SK-N-SH (cell line): ENCODE measurements around the gene BICC1. TPM values are rescaled to one million over a fixed set of nuclear protein-coding genes. Genes with fewer than 3 reads are reported as not detected.
A peak's percentile ranks its signal among the peaks of the same experiment; 100 is the strongest.

Experiments used
- CTCF ChIA-PET: fragments of 300-600, 350-600 bp; formaldehyde crosslinking; extraction: SDS; loops from one replicate; lab custom pipeline; 2021; lab: Yijun Ruan, JAX
- POLR2A ChIA-PET: fragments of 350-600 bp; sonication (Branson Sonifier 250); formaldehyde crosslinking; extraction: SDS; loops from one replicate; lab custom pipeline; 2020; ENCODE audit warnings: antibody characterized with exemption, inconsistent platforms; lab: Yijun Ruan, JAX
- DNase-seq: peaks from one replicate; pipeline ENCODE4 v3.0.0; 2012
- H2AFZ ChIP-seq: fragments of 200-600 bp; sonication (generic); 2 replicates; pipeline ENCODE4 v1.8.1; 2016; ENCODE audit warnings: antibody characterized with exemption, mild to moderate bottlenecking, low read depth
- H3F3A ChIP-seq: fragments of 200-600 bp; sonication (generic); replicated peaks from 2 replicates; pipeline ENCODE3; 2016; ENCODE audit warnings: antibody characterized with exemption, mild to moderate bottlenecking; ENCODE audit not compliant: insufficient read depth
- H3K27ac ChIP-seq, 2 experiments: fragments of 200-500 bp in 1 of 2; fragments of 200-600 bp in 1 of 2; sonication (Bioruptor generic) in 1 of 2; sonication (generic), shearing (Covaris generic) in 1 of 2; 2 replicates each; pipeline versions ENCODE4 v1.5.1 to v1.6.1; 2014 to 2016; ENCODE audit warnings: low read depth in 2 of 2, inconsistent platforms in 1 of 2, low read length in 1 of 2, mild to moderate bottlenecking in 1 of 2, mixed read lengths in 1 of 2
- H3K27me3 ChIP-seq: fragments of 200-600 bp; sonication (generic), shearing (Covaris generic); 2 replicates; pipeline ENCODE4 v1.6.1; 2016; ENCODE audit warnings: mixed run types; ENCODE audit not compliant: insufficient read depth
- H3K36me3 ChIP-seq, 2 experiments: fragments of 200-500 bp in 1 of 2; fragments of 200-600 bp in 1 of 2; sonication (Bioruptor generic) in 1 of 2; sonication (generic) in 1 of 2; replicated peaks in 1 of 2; 2 replicates each; pipeline versions ENCODE3 to v1.5.1; 2014 to 2016; ENCODE audit warnings: low read length in 1 of 2, mild to moderate bottlenecking in 1 of 2; ENCODE audit not compliant: insufficient read depth in 2 of 2, control insufficient read depth in 1 of 2
- H3K4me1 ChIP-seq, 2 experiments: fragments of 200-500 bp in 1 of 2; fragments of 200-600 bp in 1 of 2; sonication (Bioruptor generic) in 1 of 2; sonication (generic), shearing (Covaris generic) in 1 of 2; 2 replicates each; pipeline versions ENCODE4 v1.5.1 to v1.6.1; 2014 to 2016; ENCODE audit warnings: low read depth in 1 of 2, low read length in 1 of 2, mixed run types in 1 of 2; ENCODE audit not compliant: insufficient read depth in 2 of 2, control insufficient read depth in 1 of 2
- H3K4me2 ChIP-seq: fragments of 200-600 bp; sonication (generic), shearing (Covaris generic); 2 replicates; pipeline ENCODE4 v1.6.1; 2017; ENCODE audit warnings: mixed run types
- H3K4me3 ChIP-seq, 2 experiments: fragments of 200-500 bp in 1 of 2; fragments of 200-600 bp in 1 of 2; sonication (Bioruptor generic) in 1 of 2; sonication (generic), shearing (Covaris generic) in 1 of 2; 2 replicates each; pipeline versions ENCODE4 v1.5.1 to v1.8.1; 2014 to 2016; ENCODE audit warnings: low read depth in 2 of 2, inconsistent platforms in 1 of 2, low read length in 1 of 2, mild to moderate bottlenecking in 1 of 2, mixed read lengths in 1 of 2, moderate library complexity in 1 of 2
- H3K79me2 ChIP-seq: fragments of 200-600 bp; sonication (generic); 2 replicates; pipeline ENCODE4 v1.8.1; 2017; ENCODE audit warnings: mild to moderate bottlenecking; ENCODE audit not compliant: insufficient read depth
- H3K9ac ChIP-seq: fragments of 200-600 bp; sonication (generic); 2 replicates; pipeline ENCODE4 v1.6.1; 2017; ENCODE audit warnings: mixed run types
- H3K9me2 ChIP-seq: fragments of 200-600 bp; sonication (generic); 2 replicates; pipeline ENCODE4 v1.6.1; 2017; ENCODE audit warnings: mixed run types
- H3K9me3 ChIP-seq: fragments of 200-600 bp; sonication (generic); 2 replicates; pipeline ENCODE4 v1.6.1; 2017; ENCODE audit warnings: mixed run types, mild to moderate bottlenecking, moderate library complexity
- H4K20me1 ChIP-seq: fragments of 200-600 bp; sonication (generic); 2 replicates; pipeline ENCODE4 v1.6.1; 2017; ENCODE audit warnings: mild to moderate bottlenecking, mixed run types; ENCODE audit not compliant: insufficient read depth
- ELF1 ChIP-seq: IDR thresholded peaks from 2 replicates; pipeline ENCODE4 v1.4.0; 2012
- EP300 ChIP-seq, 2 experiments: IDR thresholded peaks; 2 replicates each; pipeline versions ENCODE4 v1.4.0 to v1.6.1; 2012; ENCODE audit warnings: borderline replicate concordance in 1 of 2, low read depth in 1 of 2, low read length in 1 of 2
- EZH2phosphoT487 ChIP-seq: fragments of 200-600 bp; sonication (generic); IDR thresholded peaks from 2 replicates; pipeline ENCODE4 v1.6.1; 2017; ENCODE audit warnings: low read depth, mixed run types, mild to moderate bottlenecking, antibody characterized with exemption, moderate library complexity, borderline replicate concordance
- FOSL2 ChIP-seq: IDR thresholded peaks from 2 replicates; pipeline ENCODE4 v1.4.0; 2012; ENCODE audit warnings: low read depth, mild to moderate bottlenecking, moderate library complexity, borderline replicate concordance
- GABPA ChIP-seq: IDR thresholded peaks from 2 replicates; pipeline ENCODE4 v1.4.0; 2012; ENCODE audit warnings: low read depth, mild to moderate bottlenecking
- GATA2 ChIP-seq: sonication (generic); formaldehyde crosslinking; IDR thresholded peaks from 2 replicates; pipeline ENCODE4 v1.5.0; 2020; ENCODE audit warnings: mild to moderate bottlenecking, missing genetic modification reagents
- MEF2A ChIP-seq: IDR thresholded peaks from 2 replicates; pipeline ENCODE4 v1.4.0; 2012; ENCODE audit warnings: low read depth, borderline replicate concordance
- PBX3 ChIP-seq: IDR thresholded peaks from 2 replicates; pipeline ENCODE4; 2012
- RAD21 ChIP-seq: IDR thresholded peaks from 2 replicates; pipeline ENCODE4 v1.6.1; 2012; ENCODE audit warnings: mild to moderate bottlenecking, low read length
- REST ChIP-seq: IDR thresholded peaks from 2 replicates; pipeline ENCODE4 v1.6.1; 2012; ENCODE audit warnings: mild to moderate bottlenecking, low read depth, low read length, moderate library complexity
- TCF12 ChIP-seq: IDR thresholded peaks from 2 replicates; pipeline ENCODE4 v1.4.0; 2012
- USF2 ChIP-seq: fragments of 150-350 bp; IDR thresholded peaks from 2 replicates; pipeline ENCODE4 v1.6.1; 2017; ENCODE audit warnings: antibody characterized with exemption, low read length, low read depth, borderline replicate concordance
- YY1 ChIP-seq: IDR thresholded peaks from 2 replicates; pipeline ENCODE4 v1.4.0; 2012; ENCODE audit warnings: low read depth, mild to moderate bottlenecking
- ZBTB33 ChIP-seq: IDR thresholded peaks from 2 replicates; pipeline ENCODE4 v1.4.0; 2012; ENCODE audit warnings: low read depth, borderline replicate concordance
- WGBS: methylation state at CpG from one replicate; pipeline ENCODE4 v1.1.6; 2017; ENCODE audit warnings: low lambda C conversion rate; 5-methylcytosine and 5-hydroxymethylcytosine counted together
- polyA plus RNA-seq, 3 experiments: library from polyadenylated mRNA; depleted of rRNA; stranded (reverse); fragments of >200 nt; gene quantifications; 2 replicates each; pipeline ENCODE4 v1.2.3, GENCODE V29; 2012

The BICC1 gene
- polyA plus RNA-seq, 1 of the 3 experiments (the other 2 are of a cell fraction): 1.5 TPM

GRCh38 chr10:58467931-58468635 lies 44.6 kb upstream of the BICC1 start (continued):
- TF ChIP-seq REST: no peak
- no peak for TF ChIP-seq ELF1

- no peak overlapping the region for H3K9ac ChIP-seq
- H3K4me3 ChIP-seq: no peak overlapping the region
- no peaks in the 10 kb centered on the region for H3K27me3 ChIP-seq
- H3K9me2 ChIP-seq: no peaks in the 10 kb centered on the region
- H3K4me2 ChIP-seq: no peak overlapping the region
- TF ChIP-seq TCF12: no peak
- H3K4me1 ChIP-seq: peaks cover 0 to 24% of the 10 kb centered on the region in 2 experiments; a peak in 2 of 4 replicates
- ChIA-PET CTCF (no interaction called here), POLR2A (no interaction called here)
- H4K20me1 ChIP-seq: no peaks in the 10 kb centered on the region
- no peak overlapping the region for H3K27ac ChIP-seq
- DNase-seq: no peak
- WGBS: 80% methylated on average over 3 of the region's 3 CpGs
- no peaks in the 10 kb centered on the region for H3K36me3 ChIP-seq
- H2AFZ ChIP-seq: no peak overlapping the region
- H3F3A ChIP-seq: peaks cover 20% of the 10 kb centered on the region
- H3K79me2 ChIP-seq: no peaks in the 10 kb centered on the region
- H3K9me3 ChIP-seq: no peaks in the 10 kb centered on the region
Measured at GRCh38 chr10:58473976-58474375, 38.7 kb upstream of the BICC1 start.

- WGBS: 65% methylated on average over 11 of the region's 11 CpGs
- Histone ChIP-seq H4K20me1 (no peaks in the 10 kb centered on the region), H2AFZ (peak overlapping the region; percentile 95), H3K27ac (peak overlapping the region; percentile 34 to 89; a peak in 3 of 4 replicates), H3K79me2 (no peaks in the 10 kb centered on the region), H3K4me2 (peak overlapping the region; percentile 71), H3F3A (peaks cover 20% of the 10 kb centered on the region), H3K9me3 (no peaks in the 10 kb centered on the region), H3K4me3 (peak overlapping the region in 1 of 2 experiments; percentile 17; a peak in 1 of 4 replicates), H3K9me2 (no peaks in the 10 kb centered on the region), H3K36me3 (no peaks in the 10 kb centered on the region), H3K27me3 (no peaks in the 10 kb centered on the region), H3K4me1 (peaks cover 0 to 24% of the 10 kb centered on the region in 2 experiments; a peak in 2 of 4 replicates), H3K9ac (peak overlapping the region; percentile 54)
- ChIA-PET CTCF (interaction anchor here (0.9 kb wide), 1 partner anchor 34 kb away, joined by 3 read pairs; no protein-coding TSS in a partner anchor), POLR2A (no interaction called here)
- DNase-seq: no peak
- TF ChIP-seq GATA2 (CRISPR knock-in tag) (no peak), GABPA (no peak), USF2 (no peak), YY1 (no peak), ZBTB33 (no peak), ELF1 (no peak), EZH2phosphoT487 (no peak), EP300 (IDR thresholded peaks at IDR 0.05; ENCODE audit: borderline replicate concordance in 1 of 2, low read depth in 1 of 2, low read length in 1 of 2) (no peak), FOSL2 (peak; percentile 42; the same call in 1 of the 2 replicates), RAD21 (no peak), MEF2A (no peak), PBX3 (no peak; the same call in 1 of the 2 replicates), TCF12 (peak; percentile 5; the same call in 1 of the 2 replicates)
Measured at GRCh38 chr10:58475322-58476277, 37.1 kb upstream of the BICC1 start.
